GM12878 (cell line): ENCODE results near the gene MGST1. TPM values are rescaled to one million over a fixed set of nuclear protein-coding genes. Genes with fewer than 3 reads are reported as not detected.

Experiments
- ATAC-seq: fragments of 200-7000 bp; cut with Tn5 transposase; 3 replicates; pipeline ENCODE4 v1.9.1; 2020; ENCODE audit warnings: mild to moderate bottlenecking, moderate library complexity
- BruUV-seq: library from RNA; stranded (reverse); fragments of 400-500 nt; replicated peaks from 2 replicates; lab custom pipeline; 2021; lab: Mats Ljungman, UMichigan
- CTCF ChIA-PET: fragments of 300-600 bp; sonication (Branson Sonifier 250); formaldehyde crosslinking; extraction: SDS; loops from one replicate; lab custom pipeline; 2021; ENCODE audit warnings: inconsistent platforms; lab: Yijun Ruan, JAX
- POLR2A ChIA-PET: fragments of 350-600 bp; formaldehyde crosslinking; extraction: SDS; loops from one replicate; lab custom pipeline; 2021; ENCODE audit warnings: inconsistent platforms; lab: Charles Lee
- RAD21 ChIA-PET: fragments of 300-600 bp; sonication (Branson Sonifier 250); formaldehyde crosslinking; loops from one replicate; lab custom pipeline; 2023; ENCODE audit warnings: antibody characterized with exemption; ENCODE audit not compliant: unreplicated experiment; lab: Charles Lee
- SMC1A ChIA-PET: fragments of 300-600 bp; sonication (Branson Sonifier 250); formaldehyde crosslinking; loops from one replicate; lab custom pipeline; 2023; ENCODE audit not compliant: unreplicated experiment, uncharacterized antibody; lab: Charles Lee
- DNase-seq: peaks from one replicate; pipeline ENCODE4 v3.0.0-alpha.2; 2011; ENCODE audit warnings: low read depth, low spot score
- FAIRE-seq: peaks from 3 replicates; lab custom pipeline; 2011; peaks lifted over from hg19 to GRCh38; lab: Jason Lieb, UNC
- H2AFZ ChIP-seq: 2 replicates; pipeline ENCODE4 v1.6.0; 2011; ENCODE audit warnings: low read depth, low read length, control low read depth; ENCODE audit not compliant: control insufficient read depth
- H3K27ac ChIP-seq: 2 replicates; pipeline ENCODE4 v1.5.1; 2011; ENCODE audit warnings: control low read depth; ENCODE audit not compliant: control insufficient read depth, insufficient read depth
- H3K27me3 ChIP-seq, 2 experiments: replicated peaks in 1 of 2; 2 replicates each; pipeline versions ENCODE4 v1.6.0 to v1.6.1; 2011; ENCODE audit warnings: low read length in 1 of 2; ENCODE audit not compliant: control insufficient read depth in 2 of 2, insufficient read depth in 2 of 2
- H3K36me3 ChIP-seq, 2 experiments: 2 replicates each; pipeline ENCODE4 v1.5.1; 2011; ENCODE audit warnings: low read length in 1 of 2; ENCODE audit not compliant: control insufficient read depth in 2 of 2, insufficient read depth in 2 of 2
- H3K4me1 ChIP-seq: 2 replicates; pipeline ENCODE4 v1.6.1; 2011; ENCODE audit warnings: mild to moderate bottlenecking, low read length, moderate library complexity, mixed read lengths; ENCODE audit not compliant: control insufficient read depth, insufficient read depth
- H3K4me2 ChIP-seq: 2 replicates; pipeline ENCODE4 v1.6.0; 2011; ENCODE audit warnings: control low read depth; ENCODE audit not compliant: control insufficient read depth, insufficient read depth
- H3K4me3 ChIP-seq: fragments of 200-600 bp; sonication (generic); 2 replicates; pipeline ENCODE4 v1.5.1; 2016
- H3K79me2 ChIP-seq: 2 replicates; pipeline ENCODE4 v1.6.0; 2011; ENCODE audit warnings: low read length; ENCODE audit not compliant: control insufficient read depth, insufficient read depth
- H3K9ac ChIP-seq: 2 replicates; pipeline ENCODE4 v1.8.0; 2011; ENCODE audit warnings: low read length, control low read depth, mixed read lengths; ENCODE audit not compliant: control insufficient read depth, insufficient read depth
- H3K9me3 ChIP-seq: replicated peaks from 3 replicates; pipeline ENCODE4 v1.5.1; 2011; ENCODE audit warnings: mild to moderate bottlenecking, low read length; ENCODE audit not compliant: control insufficient read depth, insufficient read depth
- H4K20me1 ChIP-seq: 2 replicates; pipeline ENCODE4 v1.6.0; 2011; ENCODE audit not compliant: control insufficient read depth, insufficient read depth
- EGR1 ChIP-seq, 2 experiments: IDR thresholded peaks; 1 replicate in 1 of 2; 2 replicates in 1 of 2; pipeline ENCODE4 v1.6.1; 2011 to 2012; ENCODE audit warnings: low read depth in 2 of 2, low read length in 2 of 2, borderline replicate concordance in 1 of 2, mild to moderate bottlenecking in 1 of 2, moderate library complexity in 1 of 2
- HCFC1 ChIP-seq: fragments of 150-350 bp; IDR thresholded peaks from 2 replicates; pipeline ENCODE4 v1.6.1; 2014; ENCODE audit warnings: low read length
- IKZF1 ChIP-seq: fragments of 450-650 bp; conservative IDR thresholded peaks from 2 replicates; pipeline ENCODE4 v1.6.1; 2017; ENCODE audit warnings: antibody characterized with exemption, mild to moderate bottlenecking
- MTA2 ChIP-seq: fragments of 450-650 bp; IDR thresholded peaks from 2 replicates; pipeline ENCODE4 v1.6.1; 2016; ENCODE audit warnings: low read depth, mild to moderate bottlenecking, moderate library complexity
- RCOR1 ChIP-seq: conservative IDR thresholded peaks from 2 replicates; pipeline ENCODE4 v1.6.1; 2012; ENCODE audit warnings: low read depth, low read length, improper control_type of control experiment
- RELA ChIP-seq: fragments of 450-650 bp; IDR thresholded peaks from 2 replicates; pipeline ENCODE4 v1.8.0; 2014; ENCODE audit warnings: borderline replicate concordance; ENCODE audit not compliant: partially characterized antibody
- SMC3 ChIP-seq: IDR thresholded peaks from 2 replicates; pipeline ENCODE4 v1.6.1; 2011; ENCODE audit warnings: low read length, improper control_type of control experiment, borderline replicate concordance
- STAT3 ChIP-seq: IDR thresholded peaks from 2 replicates; pipeline ENCODE4 v1.6.1; 2011; ENCODE audit warnings: low read depth, low read length, improper control_type of control experiment
- TCF7 ChIP-seq: IDR thresholded peaks from 2 replicates; pipeline ENCODE4 v1.6.1; 2014; ENCODE audit warnings: antibody characterized with exemption, borderline replicate concordance
- WRNIP1 ChIP-seq: IDR thresholded peaks from 2 replicates; pipeline ENCODE4 v1.6.1; 2011; ENCODE audit warnings: low read depth, low read length, improper control_type of control experiment, borderline replicate concordance
- ZZZ3 ChIP-seq: IDR thresholded peaks from 2 replicates; pipeline ENCODE4 v1.6.1; 2011; ENCODE audit warnings: low read depth; ENCODE audit not compliant: control insufficient read depth, insufficient read length
- WGBS: methylation state at CpG from one replicate; pipeline ENCODE4 v1.1.6; 2016; ENCODE audit warnings: low lambda C conversion rate; ENCODE audit not compliant: insufficient replicate concordance, insufficient coverage; ENCODE audit errors: missing lambda C conversion rate; 5-methylcytosine and 5-hydroxymethylcytosine counted together
- in situ Hi-C: fragments of 300-500 bp; cut with MboI; formaldehyde crosslinking; loops from 9 replicates; pipeline ENCODE4 v1.14.3; 2018; ENCODE audit warnings: mixed read lengths
- intact Hi-C: fragments of 100-400 bp; cut with micrococcal nuclease; formaldehyde crosslinking; loops from one replicate; pipeline ENCODE4 v1.14.2; 2022; ENCODE audit not compliant: unreplicated experiment
- polyA plus RNA-seq, 11 experiments: library from polyadenylated mRNA; depleted of rRNA in 4 of 11; unstranded in 6 of 11; stranded (reverse) in 5 of 11; fragments of >200 nt; fragmentation: Nextera tagmentation in 4 of 11; fragmentation: Illumina TruSeq in 1 of 11; extraction: Ambion mirVana in 4 of 11; extraction: Trizol in 1 of 11; gene quantifications; 1 replicate in 1 of 11; 2 replicates in 10 of 11; pipeline versions ENCODE4 v1.2.1 to v1.2.3, GENCODE V29; 2011 to 2016; ENCODE audit warnings: inconsistent platforms in 2 of 11, missing spikeins in 2 of 11, low read depth in 1 of 11
- total RNA-seq, 4 experiments: library from RNA; depleted of rRNA in 3 of 4; stranded (reverse); fragments of >200 nt in 3 of 4; fragmentation: Illumina TruSeq in 1 of 4; extraction: Trizol in 1 of 4; gene quantifications; 2 replicates each; pipeline versions ENCODE4 v1.2.1 to v1.2.3, GENCODE V29; 2013 to 2021
- TF ChIP-seq, protein P1 (sequence below): fragments of 450-650 bp; IDR thresholded peaks from 2 replicates; pipeline ENCODE4 v1.6.1; 2016; ENCODE audit warnings: mild to moderate bottlenecking
- TF ChIP-seq, protein P2 (sequence below): IDR thresholded peaks from 2 replicates; pipeline ENCODE4 v1.6.1; 2012; ENCODE audit warnings: low read depth, low read length, improper control_type of control experiment
- TF ChIP-seq, protein P3 (sequence below): IDR thresholded peaks from 2 replicates; pipeline ENCODE4 v1.6.1; 2012; ENCODE audit warnings: low read depth, low read length, improper control_type of control experiment

The MGST1 gene
- total and polyA plus RNA-seq, 10 of the 15 experiments (the other 5 are each of a cell fraction or from before 2014, with no cell fraction given) = 22.5 to 237 (median 172) TPM

- TF ChIP-seq, protein P1, sequence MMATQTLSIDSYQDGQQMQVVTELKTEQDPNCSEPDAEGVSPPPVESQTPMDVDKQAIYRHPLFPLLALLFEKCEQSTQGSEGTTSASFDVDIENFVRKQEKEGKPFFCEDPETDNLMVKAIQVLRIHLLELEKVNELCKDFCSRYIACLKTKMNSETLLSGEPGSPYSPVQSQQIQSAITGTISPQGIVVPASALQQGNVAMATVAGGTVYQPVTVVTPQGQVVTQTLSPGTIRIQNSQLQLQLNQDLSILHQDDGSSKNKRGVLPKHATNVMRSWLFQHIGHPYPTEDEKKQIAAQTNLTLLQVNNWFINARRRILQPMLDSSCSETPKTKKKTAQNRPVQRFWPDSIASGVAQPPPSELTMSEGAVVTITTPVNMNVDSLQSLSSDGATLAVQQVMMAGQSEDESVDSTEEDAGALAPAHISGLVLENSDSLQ = no peak
- no peak for TF ChIP-seq IKZF1
These were observed 15.4 kb upstream of the MGST1 start (continued) for GRCh38 chr12:16331998-16332397.

- TF ChIP-seq RCOR1 (no peak), TCF7 (no peak), MTA2 (no peak), EGR1 (IDR thresholded peaks at IDR 0.05; ENCODE audit: borderline replicate concordance in 1 of 2, low read depth in 2 of 2, low read length in 2 of 2) (no peak), RELA (no peak), SMC3 (no peak), ZZZ3 (no peak), WRNIP1 (no peak), IKZF1 (no peak), STAT3 (no peak), HCFC1 (no peak)
- TF ChIP-seq, protein P2, sequence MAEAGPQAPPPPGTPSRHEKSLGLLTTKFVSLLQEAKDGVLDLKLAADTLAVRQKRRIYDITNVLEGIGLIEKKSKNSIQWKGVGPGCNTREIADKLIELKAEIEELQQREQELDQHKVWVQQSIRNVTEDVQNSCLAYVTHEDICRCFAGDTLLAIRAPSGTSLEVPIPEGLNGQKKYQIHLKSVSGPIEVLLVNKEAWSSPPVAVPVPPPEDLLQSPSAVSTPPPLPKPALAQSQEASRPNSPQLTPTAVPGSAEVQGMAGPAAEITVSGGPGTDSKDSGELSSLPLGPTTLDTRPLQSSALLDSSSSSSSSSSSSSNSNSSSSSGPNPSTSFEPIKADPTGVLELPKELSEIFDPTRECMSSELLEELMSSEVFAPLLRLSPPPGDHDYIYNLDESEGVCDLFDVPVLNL = no peak
- TF ChIP-seq, protein P3, sequence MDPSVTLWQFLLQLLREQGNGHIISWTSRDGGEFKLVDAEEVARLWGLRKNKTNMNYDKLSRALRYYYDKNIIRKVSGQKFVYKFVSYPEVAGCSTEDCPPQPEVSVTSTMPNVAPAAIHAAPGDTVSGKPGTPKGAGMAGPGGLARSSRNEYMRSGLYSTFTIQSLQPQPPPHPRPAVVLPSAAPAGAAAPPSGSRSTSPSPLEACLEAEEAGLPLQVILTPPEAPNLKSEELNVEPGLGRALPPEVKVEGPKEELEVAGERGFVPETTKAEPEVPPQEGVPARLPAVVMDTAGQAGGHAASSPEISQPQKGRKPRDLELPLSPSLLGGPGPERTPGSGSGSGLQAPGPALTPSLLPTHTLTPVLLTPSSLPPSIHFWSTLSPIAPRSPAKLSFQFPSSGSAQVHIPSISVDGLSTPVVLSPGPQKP = no peak
- ChIA-PET RAD21 (no interaction called here), SMC1A (no interaction called here), CTCF (no interaction called here), POLR2A (no interaction called here)
- Histone ChIP-seq H3K27me3 (no peaks in the 10 kb centered on the region), H3K4me3 (no peak overlapping the region), H3K79me2 (no peaks in the 10 kb centered on the region), H3K27ac (no peak overlapping the region), H3K36me3 (no peaks in the 10 kb centered on the region), H4K20me1 (no peaks in the 10 kb centered on the region), H3K4me1 (no peaks in the 10 kb centered on the region), H3K9me3 (no peaks in the 10 kb centered on the region; the same call in 2 of the 3 replicates), H3K9ac (no peak overlapping the region), H3K4me2 (no peak overlapping the region), H2AFZ (no peak overlapping the region)
- in situ Hi-C loops (no loop called here), intact Hi-C loops (no loop called here)
- BruUV-seq = no TSS peak
- DNase-seq (no peak), FAIRE-seq (no peak), ATAC-seq (no peak)
- WGBS = 40% methylated on average over 4 of the region's 4 CpGs
These were observed 11.6 kb upstream of the MGST1 start for GRCh38 chr12:16335838-16336237.
